HepG2 (cell line): ENCODE results near the gene TMEM250. TPM values are rescaled to one million over a fixed set of nuclear protein-coding genes. Genes with fewer than 3 reads are reported as not detected.

Experiments
- ARNT2 ChIP-seq: sonication (generic); formaldehyde crosslinking; IDR thresholded peaks from 2 replicates; pipeline ENCODE4 v1.8.0; 2022; ENCODE audit warnings: mild to moderate bottlenecking, low read depth, missing genetic modification reagents, moderate library complexity
- CREM ChIP-seq, 2 experiments: sonication (generic) in 1 of 2; formaldehyde crosslinking in 1 of 2; IDR thresholded peaks; 2 replicates each; pipeline versions ENCODE4 v1.4.0 to v1.6.1; 2016 to 2020; ENCODE audit warnings: antibody characterized with exemption in 1 of 2, mild to moderate bottlenecking in 1 of 2, missing genetic modification reagents in 1 of 2
- ELF3 ChIP-seq: IDR thresholded peaks from 2 replicates; pipeline ENCODE4 v1.6.1; 2016; ENCODE audit warnings: missing genetic modification reagents, missing compliant biosample characterization
- HOXA7 ChIP-seq: sonication (generic); formaldehyde crosslinking; IDR thresholded peaks from 2 replicates; pipeline ENCODE4 v1.8.1; 2022; ENCODE audit warnings: mild to moderate bottlenecking, missing genetic modification reagents, moderate library complexity
- KDM5A ChIP-seq: fragments of 200-600 bp; sonication (generic); IDR thresholded peaks from 2 replicates; pipeline ENCODE4 v1.7.0; 2018; ENCODE audit warnings: antibody characterized with exemption, mild to moderate bottlenecking, low read length, borderline replicate concordance
- MLLT10 ChIP-seq: sonication (generic); formaldehyde crosslinking; IDR thresholded peaks from 2 replicates; pipeline ENCODE4 v1.4.0; 2020; ENCODE audit warnings: missing genetic modification reagents
- MTA3 ChIP-seq: sonication (generic); formaldehyde crosslinking; IDR thresholded peaks from 2 replicates; pipeline ENCODE4 v1.4.0; 2020; ENCODE audit warnings: missing genetic modification reagents
- NRL ChIP-seq: sonication (generic); formaldehyde crosslinking; IDR thresholded peaks from 2 replicates; pipeline ENCODE4 v1.5.0; 2020; ENCODE audit warnings: missing genetic modification reagents, mild to moderate bottlenecking, moderate library complexity, borderline replicate concordance
- RFX3 ChIP-seq: IDR thresholded peaks from 2 replicates; pipeline ENCODE4 v1.6.1; 2016; ENCODE audit warnings: missing biosample characterization, missing genetic modification reagents
- TEAD3 ChIP-seq: optimal IDR thresholded peaks from 2 replicates; pipeline ENCODE3; 2016; ENCODE audit warnings: borderline replicate concordance
- ZNF484 ChIP-seq: sonication (generic); formaldehyde crosslinking; IDR thresholded peaks from 2 replicates; pipeline ENCODE4 v1.5.1; 2020; ENCODE audit warnings: mild to moderate bottlenecking, low read depth, missing genetic modification reagents, borderline replicate concordance
- ZSCAN29 ChIP-seq: sonication (generic); formaldehyde crosslinking; conservative IDR thresholded peaks from 2 replicates; pipeline ENCODE4 v1.4.0; 2020; ENCODE audit warnings: mild to moderate bottlenecking, missing genetic modification reagents
- polyA plus RNA-seq, 8 experiments: library from polyadenylated mRNA; depleted of rRNA in 3 of 8; stranded (reverse) in 7 of 8; unstranded in 1 of 8; fragments of >200 nt; fragmentation: Illumina TruSeq in 4 of 8; extraction: Trizol in 4 of 8; gene quantifications; 2 replicates each; pipeline versions ENCODE4 v1.2.1 to v1.2.3, GENCODE V29; 2011 to 2016; ENCODE audit warnings: low read depth in 4 of 8, missing spikeins in 1 of 8, mixed read lengths in 1 of 8; ENCODE audit not compliant: insufficient read depth in 1 of 8
- total RNA-seq, 5 experiments: library from RNA; depleted of rRNA; stranded (reverse); fragments of >200 nt; fragmentation: Illumina TruSeq; extraction: Trizol; gene quantifications; 2 replicates each; pipeline ENCODE4 v1.2.3, GENCODE V29; 2016; ENCODE audit warnings: low read depth in 1 of 5
- TF ChIP-seq, protein P1 (sequence below): sonication (generic); formaldehyde crosslinking; IDR thresholded peaks from 2 replicates; pipeline ENCODE4 v1.4.0; 2020; ENCODE audit warnings: missing genetic modification reagents, borderline replicate concordance
- TF ChIP-seq, protein P2 (sequence below): sonication (generic); formaldehyde crosslinking; conservative IDR thresholded peaks from 2 replicates; pipeline ENCODE4 v1.4.0; 2020; ENCODE audit warnings: missing genetic modification reagents
- TF ChIP-seq, protein P3 (sequence below), 2 experiments: sonication (generic) in 1 of 2; formaldehyde crosslinking in 1 of 2; IDR thresholded peaks; 2 replicates each; pipeline versions ENCODE4 v1.6.1 to v1.9.0; 2014 to 2022; ENCODE audit warnings: antibody characterized with exemption in 1 of 2, borderline replicate concordance in 1 of 2, inconsistent platforms in 1 of 2, low read depth in 1 of 2, missing genetic modification reagents in 1 of 2
- TF ChIP-seq, protein P4 (sequence below): sonication (generic); formaldehyde crosslinking; IDR thresholded peaks from 2 replicates; pipeline ENCODE4 v1.4.0; 2020; ENCODE audit warnings: missing genetic modification reagents

The TMEM250 gene
- total and polyA plus RNA-seq, 2 of the 13 experiments (the other 11 are each of a cell fraction or from before 2014, with no cell fraction given) = 5.5 to 13.9 TPM

DNA sequence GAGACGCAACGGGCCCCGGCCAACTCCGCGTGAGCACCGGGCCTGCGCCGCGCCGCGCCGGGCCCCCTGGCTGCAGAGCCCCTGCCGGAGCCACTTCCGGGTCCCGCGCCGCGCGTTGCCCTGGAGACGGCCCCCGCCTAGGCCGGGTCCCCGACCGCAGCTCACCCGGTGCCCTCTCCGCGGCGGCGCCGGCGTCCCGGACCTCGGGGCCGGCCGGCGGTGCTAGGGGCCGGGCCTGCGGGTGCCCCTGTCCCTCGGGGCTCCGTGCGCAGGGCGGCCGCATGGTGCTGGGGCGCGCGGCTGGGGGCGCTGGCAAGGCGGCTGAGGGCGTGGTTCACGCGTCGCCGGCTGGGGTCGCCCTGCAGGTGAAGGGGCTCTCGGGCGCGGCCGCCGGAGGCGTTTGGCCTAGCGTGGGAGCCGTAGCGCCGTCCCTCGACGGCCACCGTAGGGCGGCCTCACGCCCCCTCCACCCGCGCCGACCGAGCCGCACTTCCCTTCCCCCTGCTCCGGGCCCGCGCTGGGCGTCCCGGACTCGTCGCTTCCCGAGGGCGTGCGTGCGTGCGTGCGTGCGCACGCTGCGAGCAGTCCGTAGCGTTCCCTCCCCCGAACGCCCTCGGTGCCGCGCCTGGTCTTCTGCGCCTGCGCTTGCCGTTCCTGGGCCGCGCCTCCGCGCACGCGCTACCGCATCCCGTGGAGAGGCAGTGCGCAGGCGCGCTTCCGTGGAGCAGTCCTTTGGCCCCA lies at the start of gene TMEM250 (continued):
- TF ChIP-seq, protein P1, sequence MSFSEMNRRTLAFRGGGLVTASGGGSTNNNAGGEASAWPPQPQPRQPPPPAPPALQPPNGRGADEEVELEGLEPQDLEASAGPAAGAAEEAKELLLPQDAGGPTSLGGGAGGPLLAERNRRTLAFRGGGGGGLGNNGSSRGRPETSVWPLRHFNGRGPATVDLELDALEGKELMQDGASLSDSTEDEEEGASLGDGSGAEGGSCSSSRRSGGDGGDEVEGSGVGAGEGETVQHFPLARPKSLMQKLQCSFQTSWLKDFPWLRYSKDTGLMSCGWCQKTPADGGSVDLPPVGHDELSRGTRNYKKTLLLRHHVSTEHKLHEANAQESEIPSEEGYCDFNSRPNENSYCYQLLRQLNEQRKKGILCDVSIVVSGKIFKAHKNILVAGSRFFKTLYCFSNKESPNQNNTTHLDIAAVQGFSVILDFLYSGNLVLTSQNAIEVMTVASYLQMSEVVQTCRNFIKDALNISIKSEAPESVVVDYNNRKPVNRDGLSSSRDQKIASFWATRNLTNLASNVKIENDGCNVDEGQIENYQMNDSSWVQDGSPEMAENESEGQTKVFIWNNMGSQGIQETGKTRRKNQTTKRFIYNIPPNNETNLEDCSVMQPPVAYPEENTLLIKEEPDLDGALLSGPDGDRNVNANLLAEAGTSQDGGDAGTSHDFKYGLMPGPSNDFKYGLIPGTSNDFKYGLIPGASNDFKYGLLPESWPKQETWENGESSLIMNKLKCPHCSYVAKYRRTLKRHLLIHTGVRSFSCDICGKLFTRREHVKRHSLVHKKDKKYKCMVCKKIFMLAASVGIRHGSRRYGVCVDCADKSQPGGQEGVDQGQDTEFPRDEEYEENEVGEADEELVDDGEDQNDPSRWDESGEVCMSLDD (CRISPR knock-in tag) = no peak
- TF ChIP-seq, protein P2, sequence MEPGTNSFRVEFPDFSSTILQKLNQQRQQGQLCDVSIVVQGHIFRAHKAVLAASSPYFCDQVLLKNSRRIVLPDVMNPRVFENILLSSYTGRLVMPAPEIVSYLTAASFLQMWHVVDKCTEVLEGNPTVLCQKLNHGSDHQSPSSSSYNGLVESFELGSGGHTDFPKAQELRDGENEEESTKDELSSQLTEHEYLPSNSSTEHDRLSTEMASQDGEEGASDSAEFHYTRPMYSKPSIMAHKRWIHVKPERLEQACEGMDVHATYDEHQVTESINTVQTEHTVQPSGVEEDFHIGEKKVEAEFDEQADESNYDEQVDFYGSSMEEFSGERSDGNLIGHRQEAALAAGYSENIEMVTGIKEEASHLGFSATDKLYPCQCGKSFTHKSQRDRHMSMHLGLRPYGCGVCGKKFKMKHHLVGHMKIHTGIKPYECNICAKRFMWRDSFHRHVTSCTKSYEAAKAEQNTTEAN (CRISPR knock-in tag) = no peak
- TF ChIP-seq RFX3 (CRISPR knock-in tag) (no peak), ZSCAN29 (CRISPR knock-in tag) (no peak; the same call in 1 of the 2 replicates), MTA3 (CRISPR knock-in tag) (no peak), TEAD3 (CRISPR knock-in tag) (peak; percentile 77), NRL (CRISPR knock-in tag) (0 out of 2 replicates have a peak, but pooled peaks have one; percentile 74), ELF3 (CRISPR knock-in tag) (peak; percentile 62), ARNT2 (peak; percentile 85), KDM5A (no peak; the same call in 1 of the 2 replicates), ZNF484 (no peak), CREM (IDR thresholded peaks at IDR 0.05) (no peak; the same call in 1 of the 2 replicates), CREM (CRISPR knock-in tag; IDR thresholded peaks at IDR 0.05) (no peak), MLLT10 (CRISPR knock-in tag) (no peak), HOXA7 (CRISPR knock-in tag) (no peak)
- TF ChIP-seq, protein P3, sequence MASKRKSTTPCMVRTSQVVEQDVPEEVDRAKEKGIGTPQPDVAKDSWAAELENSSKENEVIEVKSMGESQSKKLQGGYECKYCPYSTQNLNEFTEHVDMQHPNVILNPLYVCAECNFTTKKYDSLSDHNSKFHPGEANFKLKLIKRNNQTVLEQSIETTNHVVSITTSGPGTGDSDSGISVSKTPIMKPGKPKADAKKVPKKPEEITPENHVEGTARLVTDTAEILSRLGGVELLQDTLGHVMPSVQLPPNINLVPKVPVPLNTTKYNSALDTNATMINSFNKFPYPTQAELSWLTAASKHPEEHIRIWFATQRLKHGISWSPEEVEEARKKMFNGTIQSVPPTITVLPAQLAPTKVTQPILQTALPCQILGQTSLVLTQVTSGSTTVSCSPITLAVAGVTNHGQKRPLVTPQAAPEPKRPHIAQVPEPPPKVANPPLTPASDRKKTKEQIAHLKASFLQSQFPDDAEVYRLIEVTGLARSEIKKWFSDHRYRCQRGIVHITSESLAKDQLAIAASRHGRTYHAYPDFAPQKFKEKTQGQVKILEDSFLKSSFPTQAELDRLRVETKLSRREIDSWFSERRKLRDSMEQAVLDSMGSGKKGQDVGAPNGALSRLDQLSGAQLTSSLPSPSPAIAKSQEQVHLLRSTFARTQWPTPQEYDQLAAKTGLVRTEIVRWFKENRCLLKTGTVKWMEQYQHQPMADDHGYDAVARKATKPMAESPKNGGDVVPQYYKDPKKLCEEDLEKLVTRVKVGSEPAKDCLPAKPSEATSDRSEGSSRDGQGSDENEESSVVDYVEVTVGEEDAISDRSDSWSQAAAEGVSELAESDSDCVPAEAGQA (IDR thresholded peaks at IDR 0.05; ENCODE audit: low read depth) = 0 out of 2 replicates have a peak, but pooled peaks have one; percentile 21
- TF ChIP-seq, protein P3 (CRISPR knock-in tag; IDR thresholded peaks at IDR 0.05; ENCODE audit: borderline replicate concordance) = no peak; the same call in 1 of the 2 replicates
- TF ChIP-seq, protein P4, sequence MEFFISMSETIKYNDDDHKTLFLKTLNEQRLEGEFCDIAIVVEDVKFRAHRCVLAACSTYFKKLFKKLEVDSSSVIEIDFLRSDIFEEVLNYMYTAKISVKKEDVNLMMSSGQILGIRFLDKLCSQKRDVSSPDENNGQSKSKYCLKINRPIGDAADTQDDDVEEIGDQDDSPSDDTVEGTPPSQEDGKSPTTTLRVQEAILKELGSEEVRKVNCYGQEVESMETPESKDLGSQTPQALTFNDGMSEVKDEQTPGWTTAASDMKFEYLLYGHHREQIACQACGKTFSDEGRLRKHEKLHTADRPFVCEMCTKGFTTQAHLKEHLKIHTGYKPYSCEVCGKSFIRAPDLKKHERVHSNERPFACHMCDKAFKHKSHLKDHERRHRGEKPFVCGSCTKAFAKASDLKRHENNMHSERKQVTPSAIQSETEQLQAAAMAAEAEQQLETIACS (CRISPR knock-in tag) = peak; percentile 94
